Measurements from ENCODE around the gene MLEC.

GRCh38 chr12:120733574-120733973 lies 46.6 kb downstream of the MLEC start:
- TF ChIP-seq CTCF (IDR thresholded peaks at IDR 0.05; ENCODE audit: poor library complexity) = no peak
- TF ChIP-seq EZH2phosphoT487 (IDR thresholded peaks at IDR 0.05; ENCODE audit: low read depth, severe bottlenecking, unreplicated experiment) = no peak
